Right lobe of liver (tissue), 6 donors: Measurements from ENCODE around the gene NAA60. TPM values are rescaled to one million over a fixed set of nuclear protein-coding genes. Genes with fewer than 3 reads are reported as not detected.
A peak's percentile ranks its signal among the peaks of the same experiment; 100 is the strongest.

Experiments used
- ATAC-seq, 4 donors: fragments of 200-7000 bp; cut with Tn5 transposase; one replicate each; pipeline ENCODE4 v1.9.1; 2020; ENCODE audit warnings: mild to moderate bottlenecking in 4 of 4, moderate library complexity in 4 of 4
- DNase-seq, 3 donors: peaks; one replicate each; pipeline ENCODE4 v3.0.0-alpha.2; 2020
- H3K27ac ChIP-seq, 3 donors: fragments of 200-600 bp; one replicate each; pipeline ENCODE4 v1.8.0; 2022
- H3K27me3 ChIP-seq, 2 donors: fragments of 200-600 bp; one replicate each; pipeline ENCODE4 v1.8.0; 2022
- H3K36me3 ChIP-seq, 4 donors: fragments of 200-600 bp; sonication (generic) in 1 of 4; one replicate each; pipeline versions ENCODE4 v1.5.1 to v1.8.0; 2017 to 2022; ENCODE audit warnings: control low read depth in 1 of 4
- H3K4me1 ChIP-seq, 4 donors: fragments of 200-600 bp; sonication (generic) in 1 of 4; one replicate each; pipeline versions ENCODE4 v1.5.1 to v1.8.0; 2017 to 2022; ENCODE audit warnings: control low read depth in 1 of 4
- H3K4me3 ChIP-seq, 3 donors: fragments of 200-600 bp; one replicate each; pipeline ENCODE4 v1.8.0; 2022
- H3K9me3 ChIP-seq, 4 donors: fragments of 200-600 bp; sonication (generic) in 1 of 4; one replicate each; pipeline versions ENCODE4 v1.5.1 to v1.8.0; 2017 to 2022; ENCODE audit warnings: control low read depth in 1 of 4
- CTCF ChIP-seq, 4 donors: fragments of 200-600 bp in 3 of 4; fragments of 450-650 bp in 1 of 4; IDR thresholded peaks; one replicate each; pipeline versions ENCODE4 v1.5.1 to v1.8.0; 2016 to 2022; ENCODE audit warnings: antibody characterized with exemption in 4 of 4, mild to moderate bottlenecking in 2 of 4
- POLR2A ChIP-seq: fragments of 450-650 bp; IDR thresholded peaks from one replicate; pipeline ENCODE4 v1.6.1; 2017; ENCODE audit warnings: antibody characterized with exemption, mild to moderate bottlenecking
- WGBS: methylation state at CpG from one replicate; pipeline ENCODE4 v1.1.6; 2018; ENCODE audit warnings: low coverage, low lambda C conversion rate; ENCODE audit not compliant: insufficient coverage; ENCODE audit errors: missing lambda C conversion rate; 5-methylcytosine and 5-hydroxymethylcytosine counted together
- intact Hi-C, 2 donors: fragments of 100-400 bp; cut with DNase I; formaldehyde crosslinking; loops; one replicate each; pipeline versions ENCODE4 v1.11.2 to v1.14.1; 2022
- total RNA-seq, 6 experiments: library from RNA; depleted of rRNA in 2 of 6; stranded (reverse); fragments of >200 nt in 2 of 6; fragmentation: NEBNext Ultra II Directional in 3 of 6; extraction: Animal tissue kit (Norgen Biotek cat#: 25700) in 3 of 6; gene quantifications; one replicate each; pipeline versions ENCODE4 v1.1.0 to v1.2.4, GENCODE V29; 2016 to 2023
- donor health status: DM: no; HTN: yes; CAD: no.
- donor health status: DM: no; HTN: no; CAD: no.
- donor health status: DM: no; HTN: no; CAD: no.
- donor health status: DM: no; HTN: yes; CAD: no.
- donor health status: DM: no; HTN: yes; CAD: no.

Gene NAA60
- total RNA-seq, 6 experiments from 2014 or later: 25.0 to 46.6 (median 30.8) TPM

- intact Hi-C loops: no loop called here
- H3K4me1 ChIP-seq: no peaks in the 10 kb centered on the region
- TF ChIP-seq CTCF (IDR thresholded peaks at IDR 0.05): no peak
- TF ChIP-seq POLR2A: no peak
- no peak for ATAC-seq
- H3K4me3 ChIP-seq: no peak overlapping the region
- no peaks in the 10 kb centered on the region for H3K27me3 ChIP-seq
- no peak for DNase-seq
- no CpG with 5 or more reads among the region's 15 CpGs for WGBS
- H3K9me3 ChIP-seq: no peaks in the 10 kb centered on the region
- peaks cover 3 to 60% (median 35%) of the 10 kb centered on the region in 4 donors for H3K36me3 ChIP-seq
- H3K27ac ChIP-seq: no peak overlapping the region
Measured at GRCh38 chr16:3485097-3485745, 41.7 kb downstream of the NAA60 start.

GRCh38 chr16:3485821-3486505, 42.5 kb downstream of the NAA60 start:
- TF ChIP-seq CTCF (IDR thresholded peaks at IDR 0.05): no peak
- TF ChIP-seq POLR2A: no peak
- 90% methylated on average over 2 of the region's 20 CpGs for WGBS
- Histone ChIP-seq H3K27ac (no peak overlapping the region), H3K4me1 (peaks cover 0 to under 1% (median 0%) of the 10 kb centered on the region in 4 donors), H3K36me3 (peaks cover 3 to 53% (median 35%) of the 10 kb centered on the region in 4 donors), H3K4me3 (no peak overlapping the region), H3K9me3 (no peaks in the 10 kb centered on the region), H3K27me3 (no peaks in the 10 kb centered on the region)
- ATAC-seq (no peak), DNase-seq (no peak)
- intact Hi-C loops: no loop called here

- TF ChIP-seq POLR2A (no peak), CTCF (IDR thresholded peaks at IDR 0.05) (no peak)
- WGBS: 83% methylated on average over 1 of the region's 24 CpGs
- ATAC-seq (no peak), DNase-seq (no peak)
- Histone ChIP-seq H3K4me1 (peaks cover 0 to 3% (median 0%) of the 10 kb centered on the region in 4 donors), H3K27me3 (no peaks in the 10 kb centered on the region), H3K27ac (no peak overlapping the region), H3K9me3 (no peaks in the 10 kb centered on the region), H3K4me3 (no peak overlapping the region), H3K36me3 (peaks cover 3 to 46% (median 31%) of the 10 kb centered on the region in 4 donors)
- intact Hi-C loops: no loop called here
Measured at GRCh38 chr16:3486506-3487215, 43.2 kb downstream of the NAA60 start.

GRCh38 chr16:3487521-3488410, 44.3 kb downstream of the NAA60 start:
- DNase-seq: no peak
- Histone ChIP-seq H3K4me3 (no peak overlapping the region), H3K4me1 (peaks cover 0 to 3% (median 0%) of the 10 kb centered on the region in 4 donors), H3K9me3 (no peaks in the 10 kb centered on the region), H3K36me3 (peaks cover 3 to 36% (median 23%) of the 10 kb centered on the region in 4 donors), H3K27me3 (no peaks in the 10 kb centered on the region), H3K27ac (no peak overlapping the region)
- peak in 3 of 4 donors; percentile 8 to 30 (median 20) for ATAC-seq
- 74% methylated on average over 3 of the region's 24 CpGs for WGBS
- TF ChIP-seq CTCF (IDR thresholded peaks at IDR 0.05) (no peak), POLR2A (no peak)
- intact Hi-C loops: no loop called here
